HG02981 (cell line): ENCODE measurements around the gene TMEM150C.

Experiments used
- ATAC-seq: cut with Tn5 transposase; IDR thresholded peaks from one replicate; pipeline ENCODE4 v1.9.1; 2021; ENCODE audit warnings: mild to moderate bottlenecking, moderate library complexity; ENCODE audit not compliant: unreplicated experiment

TMEM150C gene

DNA sequence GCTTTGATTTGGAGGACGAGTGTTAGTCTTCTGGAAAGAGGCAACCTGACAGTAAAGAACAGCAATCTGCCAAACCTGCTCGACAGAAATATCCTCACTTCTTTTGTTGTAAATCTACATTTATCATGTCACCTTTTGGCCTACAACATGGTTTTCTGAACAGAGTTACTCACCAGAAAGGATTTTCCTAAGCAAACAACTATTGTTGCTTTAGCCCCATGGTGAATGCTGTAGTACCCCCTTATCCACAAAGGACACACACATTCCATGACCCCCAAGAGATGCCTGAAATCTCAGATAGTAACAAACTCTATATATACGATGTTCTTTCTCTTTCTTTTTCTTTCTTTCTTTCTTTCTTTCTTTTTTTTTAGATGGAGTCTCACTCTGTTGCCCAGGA is 42.7 kb downstream of the TMEM150C start:
- no peak for ATAC-seq

DNA sequence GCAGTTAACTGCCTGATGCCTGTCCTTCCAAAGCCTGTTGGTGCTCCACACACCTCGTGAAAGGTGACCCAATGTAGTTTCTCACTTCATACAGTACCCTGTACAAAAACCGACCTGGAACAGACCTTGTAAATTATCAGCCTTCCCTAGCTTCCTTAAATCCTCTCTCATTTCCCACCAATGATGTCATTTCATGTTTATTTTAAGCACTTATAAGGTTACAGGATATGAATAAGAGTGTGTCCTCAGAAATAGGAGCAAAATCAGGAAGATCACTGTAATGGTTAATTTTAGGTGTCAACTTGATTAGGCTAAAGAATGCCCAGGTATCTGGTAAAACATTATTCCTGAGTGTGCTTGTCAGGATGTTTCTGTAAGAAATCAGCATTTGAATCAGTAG is 44.7 kb downstream of the TMEM150C start:
- ATAC-seq, result no peak

DNA sequence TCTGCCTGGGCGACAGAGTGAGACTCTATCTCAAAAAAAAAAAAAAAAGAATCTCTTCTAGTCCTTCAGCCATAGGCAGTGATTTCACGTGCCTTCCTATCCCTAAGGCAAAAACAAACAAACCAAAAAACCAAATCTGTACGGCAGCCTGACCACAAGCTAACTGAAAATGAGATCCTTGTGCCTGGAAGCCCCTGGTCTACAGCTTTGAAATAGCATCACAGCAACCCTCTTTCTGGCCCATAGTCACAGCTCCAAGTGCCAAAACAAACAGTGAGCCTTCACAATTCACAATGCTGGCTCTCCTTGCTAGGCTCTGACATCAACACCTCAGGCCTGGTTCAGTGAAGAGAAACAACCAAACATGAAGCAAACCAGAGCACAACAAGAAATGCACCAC is 46.1 kb downstream of the TMEM150C start:
- ATAC-seq, result no peak

DNA sequence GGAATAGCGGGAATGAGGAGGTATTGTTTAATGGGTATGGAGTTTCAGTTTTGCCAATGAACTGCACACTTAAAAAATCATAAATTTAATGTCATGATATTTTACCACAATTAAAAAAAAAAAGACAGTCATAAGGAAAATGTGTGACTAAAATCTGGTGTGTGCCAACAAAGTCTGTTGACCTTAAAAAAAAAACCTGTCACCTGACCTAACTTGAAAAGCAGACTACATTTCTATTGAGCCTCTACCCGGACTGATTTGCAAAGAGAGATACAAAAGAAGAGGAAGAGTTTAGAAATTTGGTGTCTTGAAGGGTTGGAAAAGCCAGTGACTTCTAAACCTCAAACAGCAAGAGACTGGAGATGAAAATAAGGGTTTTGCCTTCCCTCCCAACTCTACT is 48.4 kb downstream of the TMEM150C start:
- ATAC-seq, result no peak

DNA sequence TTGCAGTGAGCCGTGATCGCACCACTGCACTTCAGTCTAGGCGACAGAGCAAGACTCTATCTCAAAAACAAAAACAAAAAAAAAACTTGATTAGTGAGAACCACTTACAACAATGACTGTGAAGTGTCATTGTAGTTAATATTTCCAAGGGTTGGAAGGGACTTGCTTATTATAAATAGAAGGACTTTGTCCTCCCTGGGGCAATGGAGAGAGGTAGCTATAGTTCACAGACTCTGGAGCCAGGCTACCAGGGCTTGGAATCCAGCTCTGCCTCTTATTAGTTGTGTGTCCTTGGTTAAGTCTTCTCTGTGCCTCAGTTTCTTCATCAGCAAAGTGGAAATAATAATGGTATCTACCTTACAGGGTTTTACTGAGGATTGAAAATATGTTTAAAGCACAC is 51.6 kb downstream of the TMEM150C start:
- ATAC-seq, result no peak

DNA sequence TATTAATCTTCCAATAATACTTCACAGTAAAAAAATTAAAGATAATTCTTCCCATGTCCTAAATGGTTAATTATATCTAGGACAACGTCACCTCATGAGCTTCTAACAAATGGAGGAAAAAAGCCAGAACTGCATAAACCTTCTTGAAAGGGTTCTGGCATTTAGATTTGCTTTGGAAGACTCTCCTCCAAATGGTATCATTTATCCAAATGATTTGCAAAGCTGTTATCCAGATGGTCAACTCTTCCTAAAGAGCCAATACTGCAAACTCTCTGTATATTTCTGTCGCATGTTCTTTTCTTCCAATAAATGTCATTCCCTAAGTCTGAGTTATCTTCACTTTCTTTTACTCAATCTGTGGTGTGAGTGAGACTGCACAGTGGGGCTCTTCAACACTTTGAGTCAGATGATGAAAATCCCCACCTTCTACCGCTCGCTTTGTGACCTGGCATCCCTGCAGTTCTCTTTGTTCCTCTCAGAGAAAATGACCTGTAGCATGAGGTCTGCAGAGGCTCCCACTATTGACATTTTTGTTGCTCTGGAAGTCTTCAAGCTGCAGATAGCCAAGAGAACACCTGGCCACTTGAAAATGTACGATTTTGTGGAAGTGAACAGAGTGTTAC is 52.9 kb downstream of the TMEM150C start:
- no peak for ATAC-seq

DNA sequence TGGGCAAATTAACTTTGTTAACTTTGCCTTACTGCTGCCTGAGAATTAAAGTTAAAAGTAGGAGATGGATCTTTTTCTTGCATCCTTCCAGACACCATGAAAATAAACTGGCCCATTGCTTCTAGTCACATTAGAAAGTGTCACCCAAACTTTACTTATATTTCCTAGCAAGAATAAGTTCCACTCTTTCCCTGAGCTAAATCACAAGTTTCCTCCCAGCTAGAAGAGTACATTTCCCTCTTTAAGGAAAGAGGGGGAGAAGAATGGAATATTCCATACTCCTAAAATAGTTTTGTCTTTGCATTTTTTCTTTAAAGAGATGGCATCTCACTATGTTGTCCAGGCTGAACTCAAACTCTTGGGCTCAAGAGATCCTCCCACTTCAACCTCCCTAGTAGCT is 53.8 kb downstream of the TMEM150C start:
- ATAC-seq, result no peak

DNA sequence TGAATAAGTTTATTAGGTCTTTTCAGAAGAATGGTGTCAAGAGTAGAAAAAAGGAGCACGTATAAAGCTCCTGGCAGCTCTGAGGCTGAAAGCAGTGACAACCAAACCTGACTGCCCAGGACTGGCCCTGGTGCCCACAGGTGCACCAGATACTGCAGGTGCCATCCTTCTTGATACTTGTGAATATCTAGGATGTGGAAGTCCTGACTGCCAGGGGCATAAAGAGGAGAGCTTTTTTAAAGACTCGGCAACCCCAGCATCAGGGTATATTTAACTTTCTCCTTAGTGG is 60.7 kb downstream of the TMEM150C start:
- no peak for ATAC-seq

DNA sequence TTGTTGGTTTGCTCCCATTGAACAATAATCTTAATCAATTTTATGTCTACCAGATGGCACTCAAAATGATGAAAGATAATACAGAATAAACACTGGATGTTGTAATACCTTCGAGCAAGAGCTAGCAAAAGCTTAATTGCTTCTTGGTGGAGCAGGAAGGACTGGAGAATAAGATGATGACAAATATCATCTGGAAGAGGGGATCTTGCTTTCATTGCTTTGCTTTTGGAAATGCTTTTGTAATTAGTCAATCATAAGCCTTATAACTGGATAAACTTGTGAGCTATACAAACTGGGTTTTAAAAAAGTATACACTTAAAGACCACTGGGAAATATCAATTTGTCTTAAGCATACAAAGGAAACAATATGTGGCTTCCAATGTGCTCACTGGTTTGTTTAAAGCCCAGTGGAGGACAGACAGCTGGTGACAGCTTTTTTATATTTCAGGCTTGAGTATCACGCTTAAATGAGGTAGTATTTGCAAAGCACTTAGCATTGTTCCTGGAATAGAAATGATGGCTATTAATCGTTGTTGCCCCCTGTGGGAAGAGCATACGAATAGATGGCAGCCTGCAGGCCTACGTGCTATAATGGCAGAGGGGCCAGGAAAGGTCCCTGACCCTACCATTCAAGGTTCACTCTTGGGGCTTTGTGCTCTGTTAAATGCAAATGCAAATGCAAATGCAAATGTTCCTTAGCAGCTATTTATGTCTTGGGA is 61.2 kb downstream of the TMEM150C start:
- ATAC-seq, result no peak

DNA sequence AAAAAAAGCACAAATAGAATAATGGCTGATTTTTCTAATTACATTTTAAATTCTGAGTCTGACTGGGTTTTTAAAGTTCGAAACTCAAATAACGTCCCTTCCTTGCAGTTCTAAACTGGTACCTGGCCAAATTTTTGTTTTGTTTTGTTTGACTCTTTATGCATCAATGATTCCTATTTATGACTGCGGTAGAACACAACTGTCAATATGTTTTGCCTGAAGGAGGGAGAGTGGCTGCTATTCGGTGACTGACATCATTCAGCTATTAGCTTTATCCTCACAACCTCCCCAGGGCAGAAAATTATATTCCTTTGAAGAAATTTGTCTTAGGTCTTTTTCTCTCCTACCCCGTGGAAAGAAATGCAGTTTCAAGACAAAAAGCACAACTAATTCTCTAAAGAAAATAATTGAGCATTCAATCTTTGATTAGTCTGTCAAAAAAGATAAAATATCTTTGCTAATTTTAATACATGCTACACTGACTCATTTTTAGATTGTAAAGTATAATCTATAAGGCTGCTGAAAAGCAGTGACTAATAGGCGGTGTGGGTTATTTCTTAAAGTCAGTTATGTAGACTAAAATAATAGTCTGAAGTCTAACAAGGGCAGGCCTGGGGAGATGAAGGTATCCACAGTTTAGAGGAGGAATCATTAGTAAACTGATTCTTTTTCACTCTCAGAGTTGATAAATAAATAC is 61.9 kb downstream of the TMEM150C start:
- no peak for ATAC-seq

DNA sequence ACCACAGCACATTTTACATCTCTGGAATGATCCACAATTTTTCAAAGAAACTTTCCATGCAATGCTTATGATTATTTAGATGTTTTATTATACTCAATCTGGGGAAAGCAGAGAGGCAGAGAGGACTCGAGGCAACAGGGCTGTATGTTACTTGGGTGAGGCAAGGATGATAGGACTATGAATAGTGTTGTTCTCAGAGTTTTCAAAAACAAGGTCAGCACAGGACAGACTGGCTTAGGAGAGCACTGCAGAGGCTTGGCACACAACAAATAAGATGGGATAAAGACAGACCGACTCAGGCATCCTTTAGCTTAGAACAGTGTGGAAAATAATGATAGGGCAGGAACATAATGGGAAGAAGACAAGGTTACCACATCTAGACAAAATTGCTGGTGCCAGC is 65.4 kb downstream of the TMEM150C start:
- no peak for ATAC-seq

DNA sequence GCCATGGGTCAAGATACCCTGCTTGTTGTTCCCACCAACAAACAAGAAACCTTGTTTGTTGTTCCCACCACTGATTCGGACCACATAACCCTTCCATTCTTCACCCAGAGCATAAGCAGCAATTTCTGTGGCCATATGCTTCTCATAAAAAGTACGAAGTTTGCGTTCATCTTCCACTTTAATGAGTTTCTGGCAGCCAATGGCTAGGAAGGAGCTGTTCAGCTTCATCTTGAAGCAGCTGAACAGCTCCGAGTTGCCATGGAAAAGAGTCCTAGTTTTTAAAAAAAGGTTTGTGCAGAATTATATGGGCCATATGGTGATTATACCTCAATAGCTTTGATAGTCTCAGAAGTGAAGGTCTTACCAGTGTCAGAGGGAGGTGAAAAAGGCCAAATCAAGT is 66.1 kb downstream of the TMEM150C start:
- ATAC-seq, result no peak

DNA sequence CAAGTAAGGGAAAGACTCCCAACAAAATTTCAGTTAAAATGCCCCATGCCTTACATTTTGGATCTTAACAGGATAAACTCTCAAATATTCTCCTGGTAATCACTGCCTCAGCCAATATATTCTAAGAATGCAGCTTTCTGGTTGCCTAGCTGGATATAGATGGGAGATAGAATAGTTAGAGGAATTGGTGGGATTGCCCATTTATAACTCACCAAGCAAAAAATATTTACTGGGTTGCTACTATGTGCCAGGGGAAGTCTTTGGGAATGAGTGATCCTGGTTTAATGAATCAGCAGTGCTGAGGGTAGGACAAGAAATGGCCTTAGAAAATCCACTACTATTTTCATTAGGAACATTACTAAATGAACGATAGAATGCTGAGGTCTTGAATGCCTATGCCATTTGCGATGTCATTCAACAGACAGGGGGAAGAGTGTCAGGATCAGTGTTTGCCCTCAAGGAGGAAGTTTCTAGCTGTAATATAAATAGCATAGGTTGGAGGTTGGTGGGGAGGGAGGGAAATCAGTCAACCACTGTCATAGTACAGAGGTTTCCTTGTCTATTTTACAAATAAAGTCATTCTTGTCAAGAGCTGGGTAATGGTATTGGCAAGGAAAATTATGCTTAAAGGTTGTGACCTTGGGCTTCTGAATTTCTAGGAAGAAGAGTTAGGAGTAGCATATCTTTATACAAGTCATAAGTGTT is 67.9 kb downstream of the TMEM150C start:
- no peak for ATAC-seq

DNA sequence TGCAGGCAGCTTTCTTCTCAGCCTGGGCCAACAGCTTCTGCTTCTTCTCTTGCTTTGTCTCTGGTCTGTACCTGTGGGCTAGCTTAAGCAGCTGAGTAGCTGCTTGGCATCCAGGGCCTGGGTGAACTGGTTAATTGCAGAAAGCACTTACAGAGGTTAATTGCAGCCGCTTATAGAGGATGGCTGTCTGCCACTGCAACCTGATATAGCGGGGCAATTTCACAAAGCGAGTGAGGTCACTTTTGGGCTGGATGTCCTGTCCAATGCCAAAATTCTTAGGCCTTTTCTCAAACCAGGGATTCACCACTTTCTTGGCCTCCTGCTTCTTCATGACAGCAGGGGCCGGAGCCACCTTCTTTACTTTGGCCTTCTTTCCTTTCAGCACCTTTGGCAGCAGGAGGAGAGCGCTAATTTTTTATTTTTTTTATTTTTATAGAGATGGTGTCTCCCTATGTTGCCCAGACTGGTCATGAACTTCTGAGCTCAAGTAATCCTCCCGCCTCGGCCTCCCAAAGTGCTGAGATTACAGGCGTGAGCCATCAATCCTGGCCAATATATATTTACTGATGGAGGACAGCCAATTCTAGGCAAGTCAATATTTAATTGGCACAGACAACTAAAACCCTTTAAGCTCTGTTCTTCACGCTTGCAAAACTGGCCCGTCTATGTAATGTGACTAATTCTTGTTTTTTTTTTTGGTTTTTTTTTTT is 70.4 kb downstream of the TMEM150C start:
- no peak for ATAC-seq

DNA sequence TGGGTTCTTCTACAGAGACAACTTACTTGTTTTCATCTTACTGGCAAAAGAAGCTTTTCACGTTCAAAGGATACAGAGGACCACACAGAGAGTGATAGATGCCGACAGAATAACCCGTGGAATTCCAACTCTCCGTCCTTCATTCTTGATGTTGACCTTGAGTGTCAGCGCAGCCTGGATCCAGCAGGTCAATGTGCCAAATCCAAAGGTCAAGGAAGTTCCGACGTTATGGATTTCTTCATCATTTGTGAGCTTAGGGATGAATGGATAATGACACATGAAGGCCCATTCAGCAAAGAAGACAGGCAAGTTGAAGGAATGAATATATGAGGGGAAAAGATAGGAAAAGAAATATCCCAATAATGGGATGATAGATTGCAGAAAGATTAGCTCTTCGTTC is 71.8 kb downstream of the TMEM150C start:
- ATAC-seq, result no peak

DNA sequence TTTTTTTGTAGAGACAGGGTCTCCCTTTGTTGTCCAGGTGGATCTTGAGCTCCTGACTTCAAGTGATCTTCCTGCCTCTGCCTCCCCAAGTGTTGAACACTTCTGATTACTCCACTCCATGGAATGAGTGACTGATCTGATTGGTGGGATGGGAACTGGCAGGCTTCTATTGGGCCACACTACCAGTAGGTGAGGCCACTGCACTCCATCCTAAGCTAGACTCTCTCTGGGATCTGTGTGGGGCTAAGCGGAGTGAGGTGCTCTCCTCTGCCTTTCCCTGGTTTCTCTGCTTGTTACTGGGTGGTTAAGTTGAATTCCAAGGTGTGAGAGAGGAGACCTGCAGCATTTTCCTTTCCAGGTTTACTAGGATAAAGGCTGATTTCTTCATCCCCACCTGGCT is 72.7 kb downstream of the TMEM150C start:
- ATAC-seq, result no peak

DNA sequence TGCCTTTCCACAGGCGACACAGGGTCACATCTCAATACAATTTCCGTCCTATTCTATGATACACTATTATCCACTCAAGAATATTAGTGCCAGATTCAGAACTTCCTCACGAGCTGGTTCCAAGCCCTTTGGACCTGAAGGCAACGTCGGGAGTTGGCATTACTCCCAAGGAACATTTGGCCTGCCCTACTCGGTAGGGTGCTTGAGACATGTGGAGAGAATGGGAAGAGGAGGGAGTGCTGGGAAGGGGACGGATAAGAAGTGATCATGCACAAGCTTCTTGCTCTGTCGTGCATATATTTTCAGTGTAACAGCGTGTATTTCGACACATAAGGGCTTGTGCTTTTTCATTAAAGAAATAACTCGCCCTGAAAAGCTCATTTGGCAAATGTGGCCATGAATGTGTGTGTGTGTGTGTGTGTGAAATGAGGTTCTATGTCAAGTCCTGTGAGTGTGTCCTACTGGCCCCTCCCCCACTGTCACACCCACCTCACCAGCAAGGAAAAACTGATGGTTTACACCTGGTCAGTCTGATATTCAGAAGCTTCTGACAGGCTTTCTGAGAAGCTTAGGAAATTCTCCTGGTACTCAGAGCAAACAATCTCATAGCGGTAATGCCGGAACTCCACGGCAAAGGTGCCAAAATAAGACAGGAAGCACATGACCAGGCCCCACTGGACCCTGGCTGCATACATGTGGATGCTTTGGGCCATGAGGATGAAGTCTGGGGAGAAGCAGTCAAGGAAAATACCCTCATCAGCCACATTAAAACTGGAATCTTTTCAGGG is 76.6 kb downstream of the TMEM150C start:
- no peak for ATAC-seq

DNA sequence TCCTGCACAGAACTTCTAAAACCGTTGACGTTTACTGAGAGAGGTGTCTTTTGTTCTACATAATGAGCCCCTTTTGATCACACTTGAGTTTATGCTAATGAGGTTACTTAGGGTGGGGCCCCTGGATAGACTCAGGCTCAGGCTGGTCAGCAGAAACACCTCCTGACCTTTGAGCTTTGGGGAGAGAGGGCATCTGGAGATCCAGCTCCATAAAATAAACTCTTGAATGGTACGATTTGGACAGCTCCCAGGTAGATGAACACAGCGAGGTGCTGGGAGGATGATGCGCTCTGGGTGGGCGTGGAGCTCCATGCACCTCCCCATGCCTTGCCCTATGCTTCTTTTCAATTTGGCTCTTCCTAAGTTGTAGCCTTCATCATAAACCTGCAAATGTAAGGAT is 79.4 kb downstream of the TMEM150C start:
- ATAC-seq, result no peak

DNA sequence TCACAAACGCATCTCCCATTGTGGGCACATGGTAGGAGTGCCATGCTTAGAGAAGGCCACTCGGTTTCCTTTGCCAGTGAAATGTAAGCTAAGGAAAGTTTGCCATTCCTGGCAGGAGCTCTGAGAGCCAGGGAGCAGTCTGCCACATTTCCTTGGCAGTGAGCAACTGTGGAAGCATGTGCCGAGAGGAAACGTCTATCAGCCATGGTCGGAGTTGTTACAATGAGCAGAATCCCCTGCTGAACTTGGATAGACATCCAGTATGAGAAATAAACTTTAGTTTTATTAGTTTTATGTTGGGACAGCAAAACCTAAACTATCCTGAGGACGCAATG is 80.3 kb downstream of the TMEM150C start:
- ATAC-seq, result no peak

DNA sequence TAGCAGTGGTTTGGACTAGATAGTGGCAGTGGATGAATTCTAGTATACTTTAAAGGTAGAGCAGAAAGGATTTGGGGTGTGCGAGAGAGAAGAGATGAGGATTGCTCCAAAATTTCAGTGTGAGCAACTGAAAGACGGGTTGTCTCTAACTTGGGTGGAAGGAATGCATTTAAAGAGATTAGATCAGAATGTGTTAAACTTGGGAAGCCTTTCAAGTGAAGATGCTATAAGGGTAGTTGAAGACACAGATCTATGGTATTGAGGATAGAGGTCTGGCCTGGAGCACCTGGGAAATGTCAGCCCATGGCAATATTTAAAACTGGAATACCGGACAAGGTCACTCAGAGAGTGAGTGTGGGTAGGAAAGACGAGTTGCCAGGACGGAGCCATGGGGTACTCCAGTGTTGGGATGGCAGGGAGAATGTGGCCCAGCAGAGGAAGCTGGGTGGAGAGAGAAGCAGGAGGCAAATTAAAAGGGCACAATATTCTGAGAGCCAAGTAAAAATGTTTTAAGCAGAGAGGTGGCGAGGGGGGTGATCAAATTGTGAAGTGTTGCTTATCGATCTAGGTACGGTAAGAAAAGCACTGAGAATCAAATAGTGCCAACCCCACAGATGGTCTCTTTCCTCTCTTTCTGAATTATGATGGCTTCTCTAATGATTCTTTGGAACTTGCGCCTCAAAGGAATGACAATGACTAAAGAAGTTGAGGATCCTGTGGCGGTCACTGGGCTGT is 80.8 kb downstream of the TMEM150C start:
- ATAC-seq, result no peak
